H1 (cell line): Measurements from ENCODE around the gene RORB. TPM values are rescaled to one million over a fixed set of nuclear protein-coding genes. Genes with fewer than 3 reads are reported as not detected.

Source experiments
- CTCF ChIA-PET: fragments of 300-600 bp; sonication (Branson Sonifier 250); formaldehyde crosslinking; loops from one replicate; lab custom pipeline; 2021; ENCODE audit not compliant: partially characterized antibody; lab: Charles Lee
- POLR2A ChIA-PET: fragments of 300-600 bp; sonication (Branson Sonifier 250); formaldehyde crosslinking; loops from one replicate; lab custom pipeline; 2021; ENCODE audit warnings: inconsistent platforms; ENCODE audit not compliant: partially characterized antibody; lab: Charles Lee
- DNase-seq, 2 experiments: peaks; one replicate each; pipeline versions ENCODE4 v3.0.0 to v3.0.0-alpha.2; 2010 to 2022; ENCODE audit warnings: low spot score in 2 of 2, low read depth in 1 of 2, mixed read lengths in 1 of 2
- FAIRE-seq: peaks from 2 replicates; lab custom pipeline; 2011; peaks lifted over from hg19 to GRCh38; lab: Jason Lieb, UNC
- H2AFZ ChIP-seq: 2 replicates; pipeline ENCODE4 v1.8.1; 2012; ENCODE audit warnings: low read length, inconsistent platforms
- H2AK5ac ChIP-seq: 2 replicates; pipeline ENCODE4 v1.6.1; 2013; ENCODE audit warnings: low read depth, low read length
- H2BK120ac ChIP-seq: replicated peaks from 2 replicates; pipeline ENCODE3; 2013; ENCODE audit warnings: low read depth, low read length, inconsistent platforms
- H2BK12ac ChIP-seq: 2 replicates; pipeline ENCODE4 v1.6.1; 2013; ENCODE audit warnings: low read depth, low read length
- H2BK15ac ChIP-seq: 2 replicates; pipeline ENCODE4 v1.6.1; 2013; ENCODE audit warnings: low read length
- H2BK20ac ChIP-seq: 2 replicates; pipeline ENCODE4 v1.6.1; 2013; ENCODE audit warnings: low read length
- H2BK5ac ChIP-seq: 2 replicates; pipeline ENCODE4 v1.6.1; 2013; ENCODE audit warnings: low read depth, low read length
- H3K14ac ChIP-seq: 2 replicates; pipeline ENCODE4 v1.6.1; 2013; ENCODE audit warnings: inconsistent platforms; ENCODE audit not compliant: insufficient read length
- H3K18ac ChIP-seq: 2 replicates; pipeline ENCODE4 v1.6.1; 2013; ENCODE audit warnings: low read length; ENCODE audit errors: extremely low read depth
- H3K23ac ChIP-seq: 2 replicates; pipeline ENCODE4 v1.6.1; 2013; ENCODE audit warnings: inconsistent platforms; ENCODE audit not compliant: insufficient read length
- H3K23me2 ChIP-seq: 2 replicates; pipeline ENCODE4 v1.6.1; 2013; ENCODE audit warnings: low read depth, low read length
- H3K27ac ChIP-seq: 2 replicates; pipeline ENCODE4 v1.6.1; 2011; ENCODE audit warnings: low read depth, low read length, inconsistent platforms
- H3K27me3 ChIP-seq, 4 experiments: replicated peaks in 1 of 4; 1 replicate in 1 of 4; 2 replicates in 3 of 4; pipeline versions ENCODE4 v1.6.1 to v1.8.1; 2011 to 2013; ENCODE audit warnings: low read length in 3 of 4, mild to moderate bottlenecking in 3 of 4, inconsistent platforms in 2 of 4, mixed read lengths in 2 of 4, moderate library complexity in 1 of 4; ENCODE audit not compliant: control insufficient read depth in 3 of 4, insufficient read depth in 3 of 4; ENCODE audit errors: extremely low read depth in 1 of 4
- H3K36me3 ChIP-seq, 4 experiments: 2 replicates each; pipeline versions ENCODE4 v1.6.1 to v1.8.1; 2011 to 2013; ENCODE audit warnings: mild to moderate bottlenecking in 4 of 4, low read length in 3 of 4, moderate library complexity in 2 of 4, control low read depth in 1 of 4, inconsistent platforms in 1 of 4; ENCODE audit not compliant: insufficient read depth in 4 of 4, control insufficient read depth in 2 of 4
- H3K4ac ChIP-seq: replicated peaks from 2 replicates; pipeline ENCODE3; 2013; ENCODE audit warnings: low read length, low read depth, mixed read lengths, inconsistent platforms; ENCODE audit not compliant: insufficient read length
- H3K4me1 ChIP-seq, 4 experiments: replicated peaks in 1 of 4; 1 replicate in 1 of 4; 2 replicates in 3 of 4; pipeline versions ENCODE4 v1.6.1 to v1.8.1; 2011 to 2013; ENCODE audit warnings: low read length in 3 of 4, inconsistent platforms in 2 of 4, mixed read lengths in 1 of 4; ENCODE audit not compliant: insufficient read depth in 4 of 4, control insufficient read depth in 3 of 4
- H3K4me2 ChIP-seq, 2 experiments: 2 replicates each; pipeline versions ENCODE4 v1.6.1 to v1.8.1; 2011 to 2013; ENCODE audit warnings: low read depth in 2 of 2, low read length in 2 of 2, control low read depth in 1 of 2, inconsistent platforms in 1 of 2, mild to moderate bottlenecking in 1 of 2; ENCODE audit not compliant: insufficient read depth in 1 of 2
- H3K4me3 ChIP-seq, 4 experiments: fragments of 200-600, 300-600 bp in 1 of 4; sonication (generic), shearing (Covaris generic), sonication (Bioruptor Twin) in 1 of 4; 2 replicates each; pipeline versions ENCODE4 v1.5.1 to v1.8.1; 2011 to 2016; ENCODE audit warnings: low read length in 4 of 4, low read depth in 3 of 4, control low read depth in 2 of 4, inconsistent platforms in 2 of 4, mild to moderate bottlenecking in 2 of 4, mixed read lengths in 1 of 4, moderate library complexity in 1 of 4; ENCODE audit not compliant: insufficient read depth in 2 of 4; ENCODE audit errors: extremely low read depth in 1 of 4
- H3K56ac ChIP-seq: replicated peaks from 2 replicates; pipeline ENCODE3; 2013; ENCODE audit warnings: low read depth, mild to moderate bottlenecking, mixed read lengths, low read length, inconsistent platforms; ENCODE audit not compliant: insufficient read length
- H3K79me1 ChIP-seq: 2 replicates; pipeline ENCODE4 v1.6.1; 2013; ENCODE audit warnings: low read depth, low read length, control low read depth
- H3K79me2 ChIP-seq, 2 experiments: 2 replicates each; pipeline versions ENCODE4 v1.6.1 to v1.8.1; 2012 to 2013; ENCODE audit warnings: low read length in 2 of 2, mild to moderate bottlenecking in 2 of 2, inconsistent platforms in 1 of 2; ENCODE audit not compliant: insufficient read depth in 2 of 2, control insufficient read depth in 1 of 2
- H3K9ac ChIP-seq, 4 experiments: replicated peaks in 1 of 4; 1 replicate in 1 of 4; 2 replicates in 3 of 4; pipeline versions ENCODE4 v1.6.1 to v1.8.1; 2011 to 2013; ENCODE audit warnings: low read depth in 3 of 4, low read length in 3 of 4, control low read depth in 2 of 4, mild to moderate bottlenecking in 2 of 4, moderate library complexity in 2 of 4, inconsistent platforms in 1 of 4; ENCODE audit errors: extremely low read depth in 1 of 4
- H3K9me3 ChIP-seq, 2 experiments: 2 replicates each; pipeline versions ENCODE4 v1.6.1 to v1.8.1; 2012 to 2013; ENCODE audit warnings: mild to moderate bottlenecking in 2 of 2, moderate library complexity in 2 of 2, control low read depth in 1 of 2, inconsistent platforms in 1 of 2, low read depth in 1 of 2, low read length in 1 of 2, mixed read lengths in 1 of 2; ENCODE audit not compliant: insufficient read depth in 2 of 2
- H4K20me1 ChIP-seq, 2 experiments: replicated peaks in 1 of 2; 2 replicates each; pipeline versions ENCODE3 to v1.8.1; 2011 to 2013; ENCODE audit warnings: inconsistent platforms in 2 of 2, low read length in 2 of 2, mild to moderate bottlenecking in 1 of 2; ENCODE audit not compliant: insufficient read depth in 2 of 2, control insufficient read depth in 1 of 2
- H4K5ac ChIP-seq: 2 replicates; pipeline ENCODE4 v1.6.1; 2013; ENCODE audit warnings: low read length, low read depth, mixed read lengths, inconsistent platforms; ENCODE audit not compliant: insufficient read length
- H4K8ac ChIP-seq: 2 replicates; pipeline ENCODE4 v1.8.0; 2013; ENCODE audit warnings: mild to moderate bottlenecking, moderate library complexity, low read length, inconsistent platforms; ENCODE audit not compliant: insufficient read depth; ENCODE audit errors: extremely low read depth
- H4K91ac ChIP-seq: replicated peaks from 2 replicates; pipeline ENCODE3; 2013; ENCODE audit warnings: low read length, mixed read lengths, inconsistent platforms; ENCODE audit not compliant: insufficient read length
- ASH2L ChIP-seq: fragments of 200-600, 300-600 bp; sonication (generic); IDR thresholded peaks from one replicate; pipeline ENCODE4 v1.7.1; 2017; ENCODE audit warnings: low read length
- ATF3 ChIP-seq: IDR thresholded peaks from 2 replicates; pipeline ENCODE4 v1.6.1; 2011; ENCODE audit warnings: low read depth, mild to moderate bottlenecking, low read length; ENCODE audit not compliant: insufficient read depth
- CBX5 ChIP-seq: fragments of 300-800, 300-1000 bp; sonication (generic); IDR thresholded peaks from 2 replicates; pipeline ENCODE4 v1.7.1; 2016; ENCODE audit warnings: antibody characterized with exemption, low read length, low read depth
- CHD1 ChIP-seq: IDR thresholded peaks from 2 replicates; pipeline ENCODE4 v1.6.1; 2012; ENCODE audit warnings: low read depth, low read length, improper control_type of control experiment
- CTCF ChIP-seq, 3 experiments: IDR thresholded peaks; 1 replicate in 2 of 3; 2 replicates in 1 of 3; pipeline versions ENCODE4 v1.5.1 to v1.6.1; 2011; ENCODE audit warnings: low read length in 3 of 3, mild to moderate bottlenecking in 3 of 3, inconsistent platforms in 2 of 3, low read depth in 1 of 3, moderate library complexity in 1 of 3; ENCODE audit not compliant: insufficient read depth in 1 of 3; ENCODE audit errors: control extremely low read depth in 1 of 3
- POLR2A ChIP-seq, 2 experiments: IDR thresholded peaks; 1 replicate in 1 of 2; 2 replicates in 1 of 2; pipeline ENCODE4 v1.6.1; 2011; ENCODE audit warnings: low read depth in 2 of 2, low read length in 2 of 2, mild to moderate bottlenecking in 2 of 2; ENCODE audit errors: control extremely low read depth in 1 of 2
- RAD21 ChIP-seq, 2 experiments: IDR thresholded peaks in 1 of 2; conservative IDR thresholded peaks in 1 of 2; 2 replicates each; pipeline ENCODE4 v1.6.1; 2011; ENCODE audit warnings: low read depth in 2 of 2, low read length in 2 of 2, improper control_type of control experiment in 1 of 2, inconsistent platforms in 1 of 2, mild to moderate bottlenecking in 1 of 2, moderate library complexity in 1 of 2
- RBBP5 ChIP-seq: IDR thresholded peaks from 2 replicates; pipeline ENCODE4 v1.7.1; 2012; ENCODE audit warnings: low read depth, mild to moderate bottlenecking, inconsistent platforms, low read length, moderate library complexity, borderline replicate concordance
- WGBS, 2 experiments: shearing (Covaris generic) in 1 of 2; methylation state at CpG; one replicate each; pipeline versions ENCODE4 v1.1.6 to v1.1.7; 2013 to 2015; ENCODE audit warnings: low lambda C conversion rate in 2 of 2, mixed read lengths in 2 of 2, inconsistent platforms in 1 of 2, low coverage in 1 of 2, missing lambda C conversion rate in 1 of 2; ENCODE audit not compliant: insufficient replicate concordance in 2 of 2, insufficient coverage in 1 of 2, insufficient read length in 1 of 2; ENCODE audit errors: extremely low coverage in 1 of 2, missing lambda C conversion rate in 1 of 2; 5-methylcytosine and 5-hydroxymethylcytosine counted together
- polyA plus RNA-seq, 7 experiments: library from polyadenylated mRNA; depleted of rRNA in 3 of 7; stranded (reverse) in 5 of 7; unstranded in 2 of 7; fragments of >200 nt in 5 of 7; fragments of 200-250 nt in 2 of 7; gene quantifications; 1 replicate in 5 of 7; 2 replicates in 1 of 7; 4 replicates in 1 of 7; pipeline versions ENCODE4 v1.2.1 to v1.2.3, GENCODE V29; 2011 to 2013; ENCODE audit warnings: missing spikeins in 2 of 7, mixed read lengths in 2 of 7
- total RNA-seq: library from RNA; stranded (reverse); fragmentation: NEBNext Ultra II Directional; extraction: Animal tissue kit (Norgen Biotek cat#: 25700); gene quantifications from 2 replicates; pipeline ENCODE4 v1.2.1, GENCODE V29; 2021

The RORB gene
- total and polyA plus RNA-seq, 2 of the 8 experiments (the other 6 are each of a cell fraction or from before 2014, with no cell fraction given) = 2.3 to 7.1 TPM

- peak; percentile 75 for FAIRE-seq
Measured at GRCh38 chr9:74696520-74696919, 199.4 kb downstream of the RORB start.

More at GRCh38 chr9:74696520-74696919, 199.4 kb downstream of the RORB start:
- Histone ChIP-seq H3K4me1 (no peaks in the 10 kb centered on the region), H3K9ac (no peak overlapping the region), H4K20me1 (no peaks in the 10 kb centered on the region), H3K23me2 (no peaks in the 10 kb centered on the region), H3K4me3 (no peak overlapping the region), H3K79me2 (no peaks in the 10 kb centered on the region)
- POLR2A ChIA-PET = no interaction called here
- WGBS, 2 experiments = 92% methylated on average over 1 of the region's 1 CpG; no CpG with 5 or more reads in 1 of the 2 experiments
- no peak for DNase-seq
- TF ChIP-seq ATF3 (no peak), RAD21 (IDR thresholded peaks at IDR 0.05 in 1 of 2, conservative IDR thresholded peaks at IDR 0.05 in 1 of 2; ENCODE audit: low read depth in 2 of 2, low read length in 2 of 2) (peak; percentile 43 to 45), CBX5 (no peak), CHD1 (no peak), RBBP5 (no peak), POLR2A (IDR thresholded peaks at IDR 0.05; ENCODE audit: control extremely low read depth in 1 of 2, low read depth in 2 of 2, low read length in 2 of 2) (no peak), ASH2L (no peak), CTCF (IDR thresholded peaks at IDR 0.05; ENCODE audit: control extremely low read depth in 1 of 3, insufficient read depth in 1 of 3, low read depth in 1 of 3, low read length in 3 of 3) (peak; percentile 17 to 69 (median 57); a peak in 3 of 4 replicates)
- TF ChIP-seq, all 59 proteins: peak for 2
- H3K14ac ChIP-seq = no peak overlapping the region
- no peak overlapping the region for H3K23ac ChIP-seq
- CTCF ChIA-PET = interaction anchor here (0.6 to 2.4 kb wide), 8 partner anchors 12 to 100 kb away, joined by 3 to 10 read pairs (median 3); no protein-coding TSS in a partner anchor
- H3K79me1 ChIP-seq = no peaks in the 10 kb centered on the region
- H2BK15ac ChIP-seq = no peak overlapping the region
- H3K27me3 ChIP-seq = no peaks in the 10 kb centered on the region
- no peak overlapping the region for H3K18ac ChIP-seq
- H2AK5ac ChIP-seq = no peak overlapping the region
- H3K4me2 ChIP-seq = no peak overlapping the region
- no peaks in the 10 kb centered on the region for H3K36me3 ChIP-seq
- no peak overlapping the region for H2BK12ac ChIP-seq
- H4K91ac ChIP-seq = no peak overlapping the region
- no peak overlapping the region for H2BK120ac ChIP-seq
- no peak overlapping the region for H2AFZ ChIP-seq
- no peak overlapping the region for H2BK20ac ChIP-seq
- no peak overlapping the region for H4K8ac ChIP-seq
- H3K4ac ChIP-seq = no peak overlapping the region
- H4K5ac ChIP-seq = no peak overlapping the region
- no peak overlapping the region for H3K56ac ChIP-seq
- no peaks in the 10 kb centered on the region for H3K9me3 ChIP-seq
- H2BK5ac ChIP-seq = no peak overlapping the region
- H3K27ac ChIP-seq = no peak overlapping the region
